Heart left ventricle (tissue), 13 donors: Measurements from ENCODE around the gene AKAP13.
A peak's percentile ranks its signal among the peaks of the same experiment; 100 is the strongest.

Experiments used
- CTCF ChIP-seq, 12 donors: fragments of 200-600 bp; sonication (generic) in 4 of 12; IDR thresholded peaks; one replicate each; pipeline versions ENCODE4 v1.5.0 to v1.8.0; 2018 to 2022; ENCODE audit warnings: antibody characterized with exemption in 12 of 12, mild to moderate bottlenecking in 5 of 12
- POLR2A ChIP-seq, 2 donors: fragments of 450-650 bp; IDR thresholded peaks; one replicate each; pipeline ENCODE4 v1.6.1; 2017; ENCODE audit warnings: antibody characterized with exemption in 2 of 2, mild to moderate bottlenecking in 2 of 2, moderate library complexity in 2 of 2
- donor health status: ischemic (EF 13 %, LVEDD 7.1; RV severe dilation, severe dysfunction).
- donor health status: DM: no; HTN: yes; CAD: no.
- donor health status: DM: no; HTN: no; CAD: no.
- donor health status: ischemic (EF 25% LVEDD 6.9; RV normal size, moderate dysfunction).
- donor health status: ischemic (EF 25% LVEDD 5.7; RV mildly dilated, moderate dysfunction).
- donor health status: ischemic (EF 35%, LVEDD 5.7; RV mildly dilated, moderate dysfunction).
- donor health status: nonischemic (EF 11% LVEDD 7.7; RV severe dilation, severe dysfunction).
- donor health status: DM: yes; HTN: yes; CAD: no.
- donor health status: PGD.
- donor health status: ischemic (EF 29% LVEDD 5.4; RV normal size, mild dysfunction).
- donor health status: nonischemic (EF 23%, LVEDD 6.1; RV moderate dilation, normal function).

GRCh38 chr15:85578941-85579701 is 198.7 kb downstream of the AKAP13 start:
- TF ChIP-seq POLR2A (IDR thresholded peaks at IDR 0.05) (peak in 1 of 2 donors; percentile 31), CTCF (IDR thresholded peaks at IDR 0.05) (no peak)
